Activated B cell treated with CpG ODN at 0.5 μM for 24 hours (primary cell): ENCODE measurements around the gene ABR. TPM values are rescaled to one million over a fixed set of nuclear protein-coding genes. Genes with fewer than 3 reads are reported as not detected.

Experiments used
- ATAC-seq: fragments of 200-7000 bp; cut with Tn5 transposase; one replicate; pipeline ENCODE4 v1.10.0; 2021; ENCODE audit warnings: low read depth, mild to moderate bottlenecking, moderate library complexity
- CTCF ChIA-PET: fragments of 350-600 bp; sonication (Branson Sonifier 250); formaldehyde crosslinking; loops from one replicate; lab custom pipeline; 2021; ENCODE audit warnings: antibody characterized with exemption; lab: Charles Lee
- POLR2A ChIA-PET: fragments of 350-600 bp; sonication (Branson Sonifier 250); formaldehyde crosslinking; loops from one replicate; lab custom pipeline; 2021; ENCODE audit warnings: antibody characterized with exemption; lab: Charles Lee
- DNase-seq: peaks from one replicate; pipeline ENCODE4 v3.0.0; 2022
- H3K27ac Mint-ChIP-seq: one replicate; pipeline ENCODE4 v1.8.0; 2020; ENCODE audit warnings: mixed read lengths
- H3K27me3 Mint-ChIP-seq: one replicate; pipeline ENCODE4 v1.8.0; 2021; ENCODE audit warnings: mixed read lengths
- H3K36me3 Mint-ChIP-seq: one replicate; pipeline ENCODE4 v1.8.0; 2021; ENCODE audit warnings: low read depth, mixed read lengths
- H3K4me1 Mint-ChIP-seq: one replicate; pipeline ENCODE4 v1.8.0; 2021; ENCODE audit warnings: mixed read lengths
- H3K4me3 Mint-ChIP-seq: one replicate; pipeline ENCODE4 v1.8.0; 2020; ENCODE audit warnings: mild to moderate bottlenecking, mixed read lengths
- H3K9me3 Mint-ChIP-seq: one replicate; pipeline ENCODE4 v1.8.0; 2020; ENCODE audit warnings: mixed read lengths
- intact Hi-C: fragments of 100-400 bp; cut with micrococcal nuclease; formaldehyde crosslinking; loops from one replicate; pipeline ENCODE4 v1.15.1; 2024
- total RNA-seq: library from RNA; stranded (reverse); gene quantifications from 2 replicates; pipeline ENCODE4 v1.2.3, GENCODE V29; 2022
- TF ChIP-seq, protein P1 (sequence below): fragments of 200-600 bp; IDR thresholded peaks from one replicate; pipeline ENCODE4 v1.8.0; 2022; ENCODE audit warnings: antibody characterized with exemption, mild to moderate bottlenecking

The ABR gene
- total RNA-seq, 1 donor from 2014 or later = 150 TPM

DNA sequence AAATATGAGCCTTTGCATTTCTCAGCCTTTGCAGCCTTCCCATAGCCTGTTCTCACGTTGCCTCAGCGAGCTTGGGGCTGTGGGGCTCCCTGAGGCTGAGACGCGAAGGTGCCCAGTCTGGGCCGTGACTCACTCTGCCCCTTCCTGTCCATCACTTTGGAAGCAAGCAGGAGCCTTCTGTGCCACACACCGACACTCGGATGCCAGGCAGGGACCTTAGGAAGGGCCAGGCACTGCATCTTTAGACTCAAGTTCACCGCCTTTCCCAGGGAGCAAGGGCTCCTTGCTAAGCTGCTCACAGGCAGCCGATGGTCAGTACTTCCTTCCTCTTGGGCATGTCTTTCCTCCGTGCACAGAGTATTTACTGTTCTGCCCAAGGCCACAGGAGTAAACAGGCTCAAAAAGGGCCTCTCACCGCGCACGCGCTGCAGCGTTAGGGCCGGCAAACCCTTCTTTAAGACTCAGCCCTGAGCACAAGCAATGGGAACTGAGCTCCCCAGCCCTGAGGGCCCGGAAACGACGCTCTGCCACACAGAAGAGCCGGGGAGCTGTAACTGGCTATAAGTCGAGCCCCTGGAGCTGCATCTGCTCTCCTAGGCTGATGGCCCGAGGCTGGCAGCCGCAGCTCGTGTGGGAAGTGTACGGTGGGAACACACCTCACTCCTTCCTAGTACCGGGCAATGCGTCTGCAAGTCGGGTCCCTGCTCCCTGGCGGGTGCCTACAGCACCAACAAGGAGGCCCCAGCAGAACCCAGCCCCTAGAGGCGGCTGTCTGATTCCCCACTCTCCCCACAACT lies 175.6 kb downstream of the ABR start:
- DNase-seq (no peak), ATAC-seq (no peak)
- ChIA-PET POLR2A (interaction anchor here (0.6 kb wide), 2 partner anchors 131 to 455 kb away, joined by 3 to 4 read pairs; no protein-coding TSS in a partner anchor), CTCF (no interaction called here)
- no peaks in the 10 kb centered on the region for H3K9me3 Mint-ChIP-seq
- H3K27me3 Mint-ChIP-seq = no peaks in the 10 kb centered on the region
- H3K27ac Mint-ChIP-seq = no peak overlapping the region
- intact Hi-C loops = no loop called here
- TF ChIP-seq, protein P1, sequence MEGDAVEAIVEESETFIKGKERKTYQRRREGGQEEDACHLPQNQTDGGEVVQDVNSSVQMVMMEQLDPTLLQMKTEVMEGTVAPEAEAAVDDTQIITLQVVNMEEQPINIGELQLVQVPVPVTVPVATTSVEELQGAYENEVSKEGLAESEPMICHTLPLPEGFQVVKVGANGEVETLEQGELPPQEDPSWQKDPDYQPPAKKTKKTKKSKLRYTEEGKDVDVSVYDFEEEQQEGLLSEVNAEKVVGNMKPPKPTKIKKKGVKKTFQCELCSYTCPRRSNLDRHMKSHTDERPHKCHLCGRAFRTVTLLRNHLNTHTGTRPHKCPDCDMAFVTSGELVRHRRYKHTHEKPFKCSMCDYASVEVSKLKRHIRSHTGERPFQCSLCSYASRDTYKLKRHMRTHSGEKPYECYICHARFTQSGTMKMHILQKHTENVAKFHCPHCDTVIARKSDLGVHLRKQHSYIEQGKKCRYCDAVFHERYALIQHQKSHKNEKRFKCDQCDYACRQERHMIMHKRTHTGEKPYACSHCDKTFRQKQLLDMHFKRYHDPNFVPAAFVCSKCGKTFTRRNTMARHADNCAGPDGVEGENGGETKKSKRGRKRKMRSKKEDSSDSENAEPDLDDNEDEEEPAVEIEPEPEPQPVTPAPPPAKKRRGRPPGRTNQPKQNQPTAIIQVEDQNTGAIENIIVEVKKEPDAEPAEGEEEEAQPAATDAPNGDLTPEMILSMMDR = no peak
- H3K4me3 Mint-ChIP-seq = no peak overlapping the region
- peaks cover 77% of the 10 kb centered on the region for H3K36me3 Mint-ChIP-seq
- no peaks in the 10 kb centered on the region for H3K4me1 Mint-ChIP-seq

DNA sequence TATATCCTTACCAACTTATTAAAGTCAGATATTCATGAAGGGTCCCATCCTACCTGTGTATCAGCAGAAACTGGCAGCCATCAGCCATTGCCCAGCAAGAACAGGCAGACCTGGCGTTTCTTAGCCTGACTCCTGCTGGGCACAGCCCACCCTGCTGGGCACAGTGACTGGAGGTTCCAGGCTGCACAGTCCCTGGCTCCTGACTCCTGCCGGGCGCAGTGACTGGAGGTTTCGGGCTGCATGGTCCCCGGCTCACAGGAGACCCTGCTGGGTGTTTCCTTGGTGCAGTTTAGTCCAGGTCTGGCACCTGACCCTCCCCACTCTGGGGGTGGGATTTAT lies 176.2 kb downstream of the ABR start:
- CTCF ChIA-PET = no interaction called here
- ATAC-seq (no peak), DNase-seq (no peak)
- no peak overlapping the region for H3K4me3 Mint-ChIP-seq
- H3K27ac Mint-ChIP-seq = no peak overlapping the region
- intact Hi-C loops = no loop called here
- H3K4me1 Mint-ChIP-seq = peaks cover 5% of the 10 kb centered on the region
- TF ChIP-seq, protein P1 = no peak
- no peaks in the 10 kb centered on the region for H3K27me3 Mint-ChIP-seq
- POLR2A ChIA-PET = no interaction called here
- H3K9me3 Mint-ChIP-seq = no peaks in the 10 kb centered on the region
- peaks cover 72% of the 10 kb centered on the region for H3K36me3 Mint-ChIP-seq

DNA sequence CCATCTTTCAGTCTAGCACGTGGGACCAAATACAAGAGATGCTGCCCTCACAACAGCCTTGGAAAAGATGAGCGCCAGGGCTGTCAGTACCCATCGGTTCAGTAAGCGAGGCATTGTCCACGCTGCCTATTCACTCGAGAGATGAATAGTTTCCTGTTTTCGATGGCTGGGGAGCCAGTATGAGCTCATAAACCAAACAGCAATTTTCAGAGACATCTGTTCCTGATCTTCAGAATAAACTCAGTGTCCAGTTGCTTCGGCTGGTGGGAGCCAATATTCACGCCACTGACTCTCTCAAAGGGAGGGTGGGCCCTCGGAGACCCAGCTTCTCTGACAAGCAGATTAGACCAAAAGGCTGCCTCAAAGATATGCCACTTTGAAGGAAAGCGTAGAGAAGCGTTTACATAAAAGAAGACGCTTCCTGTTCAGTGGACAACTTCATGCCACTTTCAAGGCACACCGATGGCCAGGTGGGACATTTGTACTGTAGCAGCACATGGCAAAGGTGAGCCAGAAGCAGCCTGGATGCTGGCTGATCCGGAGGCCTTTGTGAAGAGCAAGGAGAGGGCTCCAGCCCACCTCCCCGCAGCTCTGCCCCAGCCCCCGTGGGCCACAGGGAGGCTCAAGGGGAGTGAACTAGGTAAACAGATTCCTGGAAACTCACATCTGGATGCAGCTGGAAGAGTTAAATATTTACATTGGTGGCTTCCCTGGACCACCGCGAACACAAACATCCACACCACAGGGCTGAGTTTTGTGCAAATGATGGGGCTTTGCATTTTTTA lies 176.8 kb downstream of the ABR start:
- TF ChIP-seq, protein P1 = no peak
- Mint-ChIP-seq H3K9me3 (no peaks in the 10 kb centered on the region), H3K36me3 (peaks cover 67% of the 10 kb centered on the region), H3K27me3 (no peaks in the 10 kb centered on the region), H3K4me3 (no peak overlapping the region), H3K27ac (no peak overlapping the region), H3K4me1 (peaks cover 11% of the 10 kb centered on the region)
- ChIA-PET POLR2A (no interaction called here), CTCF (no interaction called here)
- ATAC-seq (no peak), DNase-seq (no peak)
- intact Hi-C loops = no loop called here

GRCh38 chr17:1002412-1002753 lies 177.4 kb downstream of the ABR start:
- DNase-seq (no peak), ATAC-seq (no peak)
- no peak overlapping the region for H3K27ac Mint-ChIP-seq
- peaks cover 14% of the 10 kb centered on the region for H3K4me1 Mint-ChIP-seq
- H3K27me3 Mint-ChIP-seq = no peaks in the 10 kb centered on the region
- H3K4me3 Mint-ChIP-seq = no peak overlapping the region
- H3K36me3 Mint-ChIP-seq = peaks cover 62% of the 10 kb centered on the region
- no peaks in the 10 kb centered on the region for H3K9me3 Mint-ChIP-seq
- TF ChIP-seq, protein P1 = no peak
- intact Hi-C loops = no loop called here
- POLR2A ChIA-PET = no interaction called here
- CTCF ChIA-PET = no interaction called here

DNA sequence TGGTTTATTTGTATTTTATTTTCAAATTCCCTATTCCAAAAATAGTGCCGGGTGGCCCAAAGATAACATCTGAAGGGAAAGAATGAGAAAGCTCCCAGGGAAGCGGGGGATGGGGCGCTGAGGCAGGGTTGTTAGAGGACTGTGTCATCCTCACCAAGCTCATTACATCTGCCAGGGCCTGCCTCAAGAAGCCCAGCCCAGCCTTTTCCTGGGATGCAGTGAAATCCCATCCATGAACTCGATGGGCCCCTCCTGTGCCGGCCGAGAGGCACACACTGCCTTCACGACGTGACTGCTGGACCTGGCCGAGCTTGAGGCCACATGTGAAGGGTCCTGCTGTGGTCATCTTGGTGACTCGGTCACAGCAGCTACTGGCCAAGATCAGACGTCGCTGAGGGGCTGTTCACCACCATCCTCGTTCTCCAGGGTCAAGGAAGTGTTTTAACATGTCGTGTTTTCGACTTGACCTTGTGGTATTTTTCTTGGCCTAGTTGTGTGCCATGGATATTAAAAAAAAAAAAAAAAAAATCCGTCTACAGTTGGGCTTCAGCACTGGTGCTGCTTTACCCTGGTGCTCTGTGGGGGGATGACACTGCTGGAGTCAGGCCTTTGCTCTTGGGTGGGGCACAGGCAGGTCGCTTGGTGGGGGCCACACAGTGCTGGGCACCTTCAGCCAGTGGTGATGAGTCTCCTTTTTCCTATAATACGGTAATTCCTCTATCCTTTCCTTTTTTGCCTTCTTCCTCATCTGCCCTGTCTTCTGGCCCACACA lies 178.0 kb downstream of the ABR start:
- POLR2A ChIA-PET = no interaction called here
- H3K4me3 Mint-ChIP-seq = no peak overlapping the region

More for the DNA sequence above, 178.0 kb downstream of the ABR start:
- Mint-ChIP-seq H3K27me3 (no peaks in the 10 kb centered on the region), H3K27ac (no peak overlapping the region), H3K4me1 (peaks cover 17% of the 10 kb centered on the region), H3K9me3 (no peaks in the 10 kb centered on the region), H3K36me3 (peaks cover 62% of the 10 kb centered on the region)
- TF ChIP-seq, protein P1 = no peak
- DNase-seq (no peak), ATAC-seq (no peak)
- CTCF ChIA-PET = no interaction called here
- intact Hi-C loops = no loop called here
